Epithelial cell of esophagus (primary cell): Measurements from ENCODE around the gene FGF19.

Experiments
- DNase-seq: peaks from one replicate; pipeline ENCODE4 v3.0.0; 2010; ENCODE audit warnings: low read depth
- H3K4me3 ChIP-seq: 2 replicates; pipeline ENCODE4 v1.5.1; 2011; ENCODE audit warnings: mild to moderate bottlenecking, low read length, control low read depth
- TF ChIP-seq, protein P1 (sequence below): IDR thresholded peaks from 2 replicates; pipeline ENCODE4 v1.5.1; 2011; ENCODE audit warnings: low read depth, mild to moderate bottlenecking, low read length, control low read depth, inconsistent platforms; ENCODE audit not compliant: insufficient read depth; ENCODE audit errors: missing control alignments

FGF19 gene

DNA sequence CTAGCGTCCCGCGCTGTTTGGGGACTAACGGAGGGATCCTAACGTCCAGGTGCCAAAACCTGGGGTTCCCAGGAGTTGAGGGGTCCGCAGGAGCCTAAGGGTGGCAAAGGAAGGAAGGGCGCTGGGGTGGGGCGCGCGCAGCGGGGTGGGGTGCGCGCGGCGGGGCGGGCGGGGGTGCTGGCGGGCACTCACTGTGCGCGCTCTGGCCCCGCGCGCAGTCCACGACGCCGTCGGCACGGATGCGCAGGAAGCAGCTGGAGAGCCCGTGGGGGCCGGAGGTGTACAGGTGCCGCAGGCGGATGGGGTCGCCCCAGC, 412 bp downstream of the FGF19 start:
- TF ChIP-seq, protein P1, sequence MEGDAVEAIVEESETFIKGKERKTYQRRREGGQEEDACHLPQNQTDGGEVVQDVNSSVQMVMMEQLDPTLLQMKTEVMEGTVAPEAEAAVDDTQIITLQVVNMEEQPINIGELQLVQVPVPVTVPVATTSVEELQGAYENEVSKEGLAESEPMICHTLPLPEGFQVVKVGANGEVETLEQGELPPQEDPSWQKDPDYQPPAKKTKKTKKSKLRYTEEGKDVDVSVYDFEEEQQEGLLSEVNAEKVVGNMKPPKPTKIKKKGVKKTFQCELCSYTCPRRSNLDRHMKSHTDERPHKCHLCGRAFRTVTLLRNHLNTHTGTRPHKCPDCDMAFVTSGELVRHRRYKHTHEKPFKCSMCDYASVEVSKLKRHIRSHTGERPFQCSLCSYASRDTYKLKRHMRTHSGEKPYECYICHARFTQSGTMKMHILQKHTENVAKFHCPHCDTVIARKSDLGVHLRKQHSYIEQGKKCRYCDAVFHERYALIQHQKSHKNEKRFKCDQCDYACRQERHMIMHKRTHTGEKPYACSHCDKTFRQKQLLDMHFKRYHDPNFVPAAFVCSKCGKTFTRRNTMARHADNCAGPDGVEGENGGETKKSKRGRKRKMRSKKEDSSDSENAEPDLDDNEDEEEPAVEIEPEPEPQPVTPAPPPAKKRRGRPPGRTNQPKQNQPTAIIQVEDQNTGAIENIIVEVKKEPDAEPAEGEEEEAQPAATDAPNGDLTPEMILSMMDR = no peak
- DNase-seq = no peak
- H3K4me3 ChIP-seq = no peak overlapping the region

DNA sequence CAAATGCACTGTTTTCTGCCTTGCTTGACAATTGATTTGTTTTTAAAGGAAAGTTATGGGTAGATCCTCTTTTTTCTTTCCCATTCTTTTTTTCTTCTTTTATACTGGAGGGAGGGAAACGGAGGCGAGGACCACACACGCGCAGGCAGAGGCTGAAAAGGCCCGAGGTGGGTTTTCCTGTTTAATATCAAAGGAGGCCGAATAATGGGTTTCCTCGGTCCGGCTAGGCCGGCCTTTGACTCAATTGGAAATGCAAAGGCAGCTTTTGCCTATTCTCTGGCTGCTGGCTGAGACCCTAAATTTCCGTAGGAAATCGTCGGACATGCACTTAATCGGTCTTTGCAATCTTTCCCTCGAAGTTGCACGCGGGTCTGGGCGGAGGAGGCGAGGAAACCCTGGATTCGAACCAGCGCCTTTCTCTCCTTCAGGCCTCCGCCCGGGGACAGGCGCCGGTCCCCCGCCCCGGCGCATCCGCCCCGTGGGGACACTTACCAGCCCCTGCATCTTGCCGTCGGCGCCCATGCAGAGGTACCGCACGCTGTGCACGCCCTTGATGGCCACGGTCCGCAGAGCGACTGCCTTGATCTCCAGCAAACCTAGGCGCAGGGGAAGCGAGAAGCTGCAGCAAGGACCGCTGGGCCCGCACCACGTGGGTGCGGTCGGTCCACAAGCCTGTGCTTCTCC, 911 bp downstream of the FGF19 start:
- no peak overlapping the region for H3K4me3 ChIP-seq
- TF ChIP-seq, protein P1 = no peak
- DNase-seq = no peak

DNA sequence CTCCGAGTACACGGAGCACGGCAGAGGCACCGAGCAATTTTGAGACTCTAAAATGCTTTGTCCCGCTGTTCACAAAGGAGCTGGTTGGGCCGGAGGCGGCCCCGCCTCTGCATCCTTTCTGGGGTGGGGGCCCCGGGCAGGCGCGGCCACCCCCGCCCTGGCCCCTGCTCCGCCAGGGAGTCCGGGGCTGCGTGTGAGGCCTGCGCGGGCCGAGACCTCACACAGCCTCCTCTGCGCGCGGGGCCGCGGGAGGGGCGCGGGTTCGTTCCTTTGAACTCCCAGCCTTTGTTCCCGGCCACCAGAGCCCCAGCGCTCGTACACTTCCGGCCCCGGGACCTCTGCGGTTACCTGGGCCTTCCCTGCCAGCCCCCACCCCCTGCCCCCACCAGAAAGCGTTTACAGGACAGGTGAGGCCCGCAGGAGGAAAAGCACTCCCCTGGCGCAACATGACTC, 1.6 kb downstream of the FGF19 start:
- DNase-seq = no peak
- TF ChIP-seq, protein P1 = no peak
- H3K4me3 ChIP-seq = no peak overlapping the region

DNA sequence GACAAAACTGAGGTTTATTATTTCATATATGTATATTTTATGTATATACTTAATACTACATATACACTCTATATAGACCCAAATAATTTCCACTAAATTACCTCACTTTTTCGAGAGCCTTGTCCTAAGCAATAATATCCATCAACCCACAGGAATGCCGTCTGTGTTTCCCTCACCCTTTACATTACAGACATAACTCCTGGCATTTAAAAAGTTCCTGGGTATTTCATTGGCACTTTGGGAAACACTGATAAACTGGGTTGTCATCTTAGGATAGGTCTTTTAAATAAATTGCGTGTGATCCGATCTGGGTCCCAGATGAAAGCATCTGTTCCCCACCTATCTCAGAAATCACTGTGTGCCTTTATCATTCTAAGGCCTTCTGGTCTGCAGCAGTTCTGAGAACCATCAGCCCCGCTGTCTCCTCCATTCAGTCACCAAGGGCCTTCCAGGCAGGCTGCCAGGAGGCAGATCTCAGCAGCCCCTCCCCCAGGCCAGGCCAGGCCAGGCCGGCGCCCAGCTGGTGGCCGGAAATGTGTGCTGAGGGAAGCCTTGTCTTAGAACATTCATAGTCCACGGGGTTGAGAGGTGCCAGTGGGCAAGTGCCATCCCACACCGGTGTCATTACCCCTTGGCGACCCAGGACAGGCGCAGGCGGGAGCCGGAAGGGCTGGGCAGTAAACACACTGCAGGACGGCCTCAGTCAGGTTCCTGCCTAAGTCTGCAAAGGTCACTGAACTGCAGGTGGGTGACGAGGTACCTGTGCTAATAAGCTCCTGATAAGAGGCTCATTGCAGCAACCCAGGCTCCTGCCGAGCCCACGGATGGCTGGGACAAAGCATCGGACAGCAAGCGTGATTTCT, 3.3 kb downstream of the FGF19 start:
- DNase-seq = no peak
- TF ChIP-seq, protein P1 = no peak
- H3K4me3 ChIP-seq = no peak overlapping the region

DNA sequence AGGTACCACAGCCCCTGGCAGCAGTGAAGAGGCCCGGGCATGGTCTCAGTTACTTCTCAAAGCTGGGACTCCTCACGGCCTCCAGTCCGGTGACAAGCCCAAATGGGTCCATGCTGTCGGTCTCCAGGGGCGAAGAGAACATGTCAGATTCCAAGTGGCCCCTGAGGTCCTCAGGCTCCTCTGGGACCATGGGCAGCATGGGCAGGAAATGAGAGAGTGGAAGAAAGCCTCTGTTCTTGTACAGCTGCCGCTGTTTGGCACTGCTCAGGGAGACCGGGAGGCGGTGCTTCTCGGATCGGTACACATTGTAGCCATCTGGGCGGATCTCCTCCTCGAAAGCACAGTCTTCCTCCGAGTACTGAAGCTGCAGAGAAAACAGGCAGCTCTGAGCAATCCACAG, 4.6 kb downstream of the FGF19 start:
- DNase-seq = no peak
- no peak overlapping the region for H3K4me3 ChIP-seq
- TF ChIP-seq, protein P1 = no peak

DNA sequence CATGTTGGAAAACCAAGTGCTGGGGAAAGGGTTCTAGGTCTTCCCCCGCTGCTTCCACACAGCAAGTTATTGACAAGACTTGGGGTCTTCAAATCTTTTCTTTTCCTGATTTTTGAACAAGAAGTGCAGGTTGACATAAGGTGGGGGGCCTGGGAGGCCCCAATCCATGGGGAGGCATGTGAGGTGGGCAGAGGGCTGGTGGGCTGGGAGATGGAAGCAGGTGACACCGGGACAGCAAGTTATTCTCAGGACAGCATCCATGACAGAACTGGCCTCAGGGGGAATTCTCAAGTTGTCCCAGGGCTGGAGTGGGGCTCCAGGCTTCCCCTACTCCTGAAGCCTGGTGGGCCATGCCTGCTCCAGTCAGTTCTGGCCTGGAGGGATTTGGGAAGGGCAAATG, 5.5 kb downstream of the FGF19 start:
- TF ChIP-seq, protein P1 = no peak
- no peak for DNase-seq
- no peak overlapping the region for H3K4me3 ChIP-seq
